Esophagus muscularis mucosa (tissue), 4 donors: ENCODE measurements around the gene TAMALIN.

Experiments
- EP300 ChIP-seq: sonication (generic); formaldehyde crosslinking; IDR thresholded peaks from one replicate; pipeline ENCODE4 v1.6.1; 2017; ENCODE audit warnings: antibody characterized with exemption
- POLR2A ChIP-seq: fragments of 450-650 bp; IDR thresholded peaks from one replicate; pipeline ENCODE4 v1.6.1; 2017; ENCODE audit warnings: antibody characterized with exemption, moderate library complexity, mild to moderate bottlenecking, low read depth
- POLR2AphosphoS5 ChIP-seq, 2 donors: sonication (generic); formaldehyde crosslinking; IDR thresholded peaks; one replicate each; pipeline ENCODE4 v1.6.1; 2017; ENCODE audit warnings: antibody characterized with exemption in 2 of 2
- TF ChIP-seq, protein P1 (sequence below), 3 experiments: fragments of 200-600 bp in 2 of 3; fragments of 450-650 bp in 1 of 3; sonication (generic) in 2 of 3; IDR thresholded peaks; one replicate each; pipeline ENCODE4 v1.5.1; 2017 to 2019; ENCODE audit warnings: antibody characterized with exemption in 3 of 3, mild to moderate bottlenecking in 2 of 3, moderate library complexity in 1 of 3

- TF ChIP-seq, protein P1, sequence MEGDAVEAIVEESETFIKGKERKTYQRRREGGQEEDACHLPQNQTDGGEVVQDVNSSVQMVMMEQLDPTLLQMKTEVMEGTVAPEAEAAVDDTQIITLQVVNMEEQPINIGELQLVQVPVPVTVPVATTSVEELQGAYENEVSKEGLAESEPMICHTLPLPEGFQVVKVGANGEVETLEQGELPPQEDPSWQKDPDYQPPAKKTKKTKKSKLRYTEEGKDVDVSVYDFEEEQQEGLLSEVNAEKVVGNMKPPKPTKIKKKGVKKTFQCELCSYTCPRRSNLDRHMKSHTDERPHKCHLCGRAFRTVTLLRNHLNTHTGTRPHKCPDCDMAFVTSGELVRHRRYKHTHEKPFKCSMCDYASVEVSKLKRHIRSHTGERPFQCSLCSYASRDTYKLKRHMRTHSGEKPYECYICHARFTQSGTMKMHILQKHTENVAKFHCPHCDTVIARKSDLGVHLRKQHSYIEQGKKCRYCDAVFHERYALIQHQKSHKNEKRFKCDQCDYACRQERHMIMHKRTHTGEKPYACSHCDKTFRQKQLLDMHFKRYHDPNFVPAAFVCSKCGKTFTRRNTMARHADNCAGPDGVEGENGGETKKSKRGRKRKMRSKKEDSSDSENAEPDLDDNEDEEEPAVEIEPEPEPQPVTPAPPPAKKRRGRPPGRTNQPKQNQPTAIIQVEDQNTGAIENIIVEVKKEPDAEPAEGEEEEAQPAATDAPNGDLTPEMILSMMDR (IDR thresholded peaks at IDR 0.05) = peak; percentile 5 to 40 (median 8)
- TF ChIP-seq POLR2A (no peak), POLR2AphosphoS5 (IDR thresholded peaks at IDR 0.05) (no peak), EP300 (no peak)
Measured at GRCh38 chr12:51970904-51971646, 35.7 kb upstream of the TAMALIN start.
